Activated CD4-positive, alpha-beta T cell treated with anti-CD3 and anti-CD28 coated beads, Interleukin-10, Interleukin-2, amounts not matched to agents 100 ng/mL and 50 ng/mL, durations not matched to agents 16 hours and 8 hours (primary cell): ENCODE measurements around the gene LGALS3BP.
A peak's percentile ranks its signal among the peaks of the same experiment; 100 is the strongest.
"Not testable (repeated sequence)": the region's sequence is repeated elsewhere in the genome, so short reads cannot be mapped to it uniquely, and the experiment has no call there.

Source experiments
- DNase-seq: peaks from one replicate; pipeline ENCODE4 v3.0.0-alpha.2; 2020

LGALS3BP gene

GRCh38 chr17:78962345-78962983 lies 17.3 kb downstream of the LGALS3BP start:
- no peak for DNase-seq

- no peak for DNase-seq
Measured at GRCh38 chr17:78961571-78961970, 18.2 kb downstream of the LGALS3BP start.

- no peak for DNase-seq
Measured at GRCh38 chr17:78960928-78961327, 18.8 kb downstream of the LGALS3BP start.

- no peak for DNase-seq
Measured at GRCh38 chr17:78959803-78960202, 19.9 kb downstream of the LGALS3BP start.

- no peak for DNase-seq
Measured at GRCh38 chr17:78958641-78959127, 21.0 kb downstream of the LGALS3BP start.

- no peak for DNase-seq
Measured at GRCh38 chr17:78957128-78957527, 22.6 kb downstream of the LGALS3BP start.

GRCh38 chr17:78956254-78956653 lies 23.5 kb downstream of the LGALS3BP start:
- no peak for DNase-seq

GRCh38 chr17:78954684-78955083 lies 25.0 kb downstream of the LGALS3BP start:
- DNase-seq, result peak; percentile 49

GRCh38 chr17:78953356-78954350 lies 26.1 kb downstream of the LGALS3BP start:
- no peak for DNase-seq

GRCh38 chr17:78952706-78953105 lies 27.0 kb downstream of the LGALS3BP start:
- DNase-seq, result no peak

GRCh38 chr17:78951967-78952551 lies 27.7 kb downstream of the LGALS3BP start:
- DNase-seq, result no peak

- no peak for DNase-seq
Measured at GRCh38 chr17:78950870-78951269, 28.9 kb downstream of the LGALS3BP start.

GRCh38 chr17:78947235-78948149 lies 32.2 kb downstream of the LGALS3BP start:
- DNase-seq, result no peak

GRCh38 chr17:78946631-78947030 lies 33.1 kb downstream of the LGALS3BP start:
- DNase-seq, result no peak

- no peak for DNase-seq
Measured at GRCh38 chr17:78946131-78946530, 33.6 kb downstream of the LGALS3BP start.

GRCh38 chr17:78945455-78945854 lies 34.3 kb downstream of the LGALS3BP start:
- not testable (repeated sequence) for DNase-seq

GRCh38 chr17:78944956-78945355 lies 34.8 kb downstream of the LGALS3BP start:
- no peak for DNase-seq

GRCh38 chr17:78944026-78944425 lies 35.7 kb downstream of the LGALS3BP start:
- no peak for DNase-seq

GRCh38 chr17:78940708-78941107 lies 39.0 kb downstream of the LGALS3BP start:
- no peak for DNase-seq

GRCh38 chr17:78940258-78940657 lies 39.5 kb downstream of the LGALS3BP start:
- no peak for DNase-seq

GRCh38 chr17:78939615-78940014 lies 40.1 kb downstream of the LGALS3BP start:
- DNase-seq, result no peak

- no peak for DNase-seq
Measured at GRCh38 chr17:78937561-78937960, 42.2 kb downstream of the LGALS3BP start.
